NOMO-1 treated with dmso at 0.1 percent for 144 hours (cell line): ENCODE measurements around the gene ZYX.
A peak's percentile ranks its signal among the peaks of the same experiment; 100 is the strongest.

Experiments
- DNase-seq: peaks from one replicate; lab custom pipeline; 2025; ENCODE audit not compliant: unreplicated experiment; lab: John Stamatoyannopoulos, UW

The ZYX gene

DNA sequence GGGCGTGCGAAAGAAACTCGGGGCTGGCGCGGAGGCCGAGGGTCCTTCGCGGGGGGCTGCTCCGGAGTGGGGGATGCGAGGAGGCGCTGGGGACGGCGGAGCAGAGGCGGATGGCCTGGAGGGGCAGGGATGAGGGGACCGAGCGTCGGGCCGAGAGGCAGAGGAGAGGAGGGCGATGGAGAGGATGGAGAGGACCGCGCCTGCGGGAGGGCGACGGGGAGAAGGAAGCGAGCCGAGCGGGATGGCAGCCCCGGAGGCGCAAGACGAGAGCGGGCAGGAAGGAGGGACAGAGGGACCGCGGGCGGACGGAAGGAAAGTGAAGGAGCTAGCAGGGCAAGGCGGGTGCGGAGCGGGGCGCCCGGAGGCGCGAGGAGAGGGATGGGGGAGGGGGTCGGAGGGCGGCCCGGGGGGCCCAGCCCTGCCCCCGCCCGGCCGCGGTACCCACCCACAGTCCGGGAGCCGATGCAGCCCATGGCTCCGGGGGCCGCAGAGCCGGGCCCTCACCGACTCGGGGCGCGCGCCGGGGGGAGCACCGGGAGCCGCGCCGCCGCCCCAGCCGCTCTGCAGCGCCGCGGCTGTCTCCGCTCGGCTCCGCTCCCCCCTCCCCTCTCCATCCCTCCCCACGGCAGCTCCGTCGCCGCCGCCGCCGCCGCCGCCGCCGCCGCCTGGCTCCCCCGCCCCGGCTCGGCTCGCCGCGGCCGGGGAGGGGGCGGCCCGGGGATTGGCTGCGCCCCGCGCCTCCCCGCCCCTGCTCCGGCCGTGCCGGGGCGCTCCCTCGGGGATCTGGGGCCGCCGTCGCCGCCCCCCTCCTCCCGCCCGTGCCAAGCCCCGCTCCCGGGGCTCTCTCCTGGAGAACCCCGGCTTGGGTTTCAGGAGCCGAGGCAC is 18.8 kb upstream of the ZYX start, which contains the start of gene FAM131B:
Gene FAM131B, minus strand, starts transcription at position 583 of the 885 bp plus-strand sequence. Its CDS starts 110 bp downstream, at position 473.
- no peak for DNase-seq

DNA sequence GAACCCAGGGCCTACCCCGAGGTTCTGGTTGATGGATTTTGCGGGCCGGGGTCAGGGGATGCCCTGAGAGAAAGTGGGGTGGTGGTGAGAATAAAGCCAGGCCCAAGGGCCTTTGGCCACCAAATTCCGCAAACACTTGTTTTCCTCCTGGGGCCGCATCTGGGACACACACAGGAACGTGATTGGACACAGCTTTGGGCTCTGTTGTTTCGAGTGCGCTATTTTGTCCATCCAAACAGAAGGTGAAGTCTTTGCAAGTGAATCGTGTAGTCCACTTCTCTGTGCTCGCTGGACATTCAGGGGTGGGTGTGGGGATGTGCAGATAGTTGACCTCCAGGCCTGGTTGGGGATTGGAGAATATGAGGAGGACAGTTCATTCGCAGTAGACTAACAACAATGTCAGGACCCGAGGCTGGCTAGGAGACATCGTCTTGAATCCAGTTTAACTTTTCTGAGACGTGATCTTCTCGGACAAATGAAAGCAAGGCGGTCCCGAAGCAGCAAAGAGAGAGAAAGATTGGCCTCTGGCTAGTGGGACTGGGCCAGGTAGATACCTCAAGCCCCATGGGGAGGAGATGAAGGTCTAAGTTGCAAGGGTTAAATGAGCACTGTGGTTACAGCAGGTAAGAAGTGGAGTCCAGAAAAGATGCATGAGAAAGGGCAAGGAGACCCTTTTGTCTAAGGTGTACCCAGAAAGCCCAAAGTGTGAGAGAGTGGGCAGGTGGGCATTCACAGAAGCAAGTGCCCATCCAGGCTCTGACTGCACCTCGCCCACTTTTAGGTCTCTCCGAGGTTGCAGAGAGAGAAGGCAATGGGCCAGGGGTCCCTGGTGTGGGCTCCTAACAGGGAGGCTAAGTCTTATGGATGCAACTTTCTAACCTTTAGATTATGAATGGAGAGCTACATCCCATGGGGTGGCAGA is 17.9 kb upstream of the ZYX start:
- DNase-seq, result no peak

DNA sequence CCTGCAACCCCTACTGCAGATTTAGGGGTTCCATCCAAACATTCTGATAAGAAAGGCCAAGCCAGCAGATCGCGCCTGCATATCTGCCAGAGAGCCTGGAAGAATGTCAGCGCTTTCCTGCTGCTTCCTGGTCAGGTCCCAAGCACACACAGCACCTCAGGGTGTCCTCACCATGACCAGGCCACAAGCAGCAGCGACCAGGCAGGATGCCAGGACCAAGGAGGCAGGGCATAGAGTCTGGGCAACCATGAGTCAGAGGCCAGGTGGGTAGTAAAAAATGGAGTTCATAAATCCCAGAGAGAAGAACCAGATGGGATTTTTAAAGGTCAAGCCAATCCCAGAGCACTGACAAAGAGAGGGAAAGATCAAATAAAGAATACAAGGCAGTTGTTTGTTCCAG is 13.2 kb upstream of the ZYX start:
- no peak for DNase-seq

DNA sequence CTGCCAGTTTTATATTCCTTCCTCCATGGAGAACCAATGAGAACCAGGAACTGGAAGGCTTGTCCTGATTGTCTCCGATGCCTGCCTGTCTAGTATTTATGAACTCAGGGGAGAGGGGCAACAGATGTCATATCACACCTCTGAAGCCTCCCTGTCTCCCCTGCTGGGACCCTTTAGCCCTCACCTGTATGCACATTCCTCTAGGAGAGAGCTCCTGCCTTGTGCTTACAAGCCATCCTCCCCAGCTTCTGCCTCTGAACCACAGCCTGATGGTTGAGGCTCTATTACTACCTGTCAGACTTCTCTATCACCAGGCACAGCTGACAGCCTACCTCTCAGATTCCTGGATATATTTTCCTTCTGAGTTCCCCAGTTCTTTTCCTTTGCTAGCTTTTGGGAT is 12.8 kb upstream of the ZYX start:
- DNase-seq, result no peak

DNA sequence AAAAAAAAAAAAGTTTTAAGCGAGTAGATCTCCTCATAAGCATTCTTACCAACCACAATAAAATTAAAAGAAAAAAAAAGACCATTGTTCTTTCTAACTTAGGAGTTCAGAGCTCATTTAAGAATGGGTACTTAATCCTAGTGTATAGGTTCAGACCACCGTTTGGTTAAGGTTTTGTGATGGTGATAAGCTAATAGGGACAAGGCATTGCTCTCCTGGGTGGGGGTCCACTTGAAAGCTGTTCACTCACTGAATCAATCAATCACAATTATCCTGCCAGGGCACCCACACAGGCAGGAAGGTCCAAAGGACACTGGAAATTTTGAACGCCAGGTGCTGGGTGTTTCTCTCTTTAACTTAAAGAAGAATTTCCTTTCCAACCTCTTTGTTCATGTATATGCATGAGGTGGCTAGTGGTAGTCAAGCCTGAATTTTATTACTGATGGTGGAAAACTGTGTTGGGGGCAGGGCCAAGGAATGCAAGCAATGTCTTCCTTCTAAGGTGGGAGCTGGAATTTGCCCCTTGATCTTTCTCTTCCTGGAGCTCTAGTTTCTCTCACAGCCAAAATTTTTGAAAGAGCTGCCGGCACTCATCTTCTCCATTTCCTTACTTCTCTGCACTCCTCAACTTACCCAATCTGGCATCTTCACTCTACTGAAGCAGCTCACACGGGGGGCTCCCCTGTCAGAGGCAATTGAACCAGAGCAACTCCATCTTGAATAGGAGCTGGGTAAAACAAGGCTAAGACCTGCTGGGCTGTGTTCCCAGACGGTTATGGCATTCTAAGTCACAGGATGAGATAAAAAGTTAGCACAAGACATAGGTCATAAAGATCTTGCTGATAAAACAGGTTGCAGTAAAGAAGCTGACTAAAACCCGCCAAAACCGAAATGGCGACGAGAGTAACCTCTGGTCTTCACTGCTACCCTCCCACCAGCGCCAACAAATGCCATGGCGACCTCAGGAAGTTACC is 11.2 kb upstream of the ZYX start:
- DNase-seq, result no peak

DNA sequence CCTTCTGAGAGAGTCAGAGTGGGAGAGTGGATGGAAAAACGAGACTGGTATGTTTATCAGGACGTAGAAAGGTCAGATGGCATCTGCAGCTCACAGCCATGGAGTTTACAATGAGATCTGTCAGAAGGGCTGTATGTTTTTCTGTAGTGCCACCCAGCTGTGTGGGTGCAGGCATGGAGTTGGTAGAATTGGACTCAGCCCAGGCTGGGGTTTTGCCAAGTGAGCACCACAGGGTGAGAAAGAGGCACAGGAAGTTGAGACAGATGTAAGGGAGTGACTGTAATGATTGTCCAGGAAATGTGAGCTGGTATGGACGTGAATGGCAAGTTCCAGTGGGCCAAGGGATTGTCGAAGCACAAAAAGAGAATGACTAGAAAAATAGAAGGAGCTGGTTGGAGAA is 9.1 kb upstream of the ZYX start:
- no peak for DNase-seq

DNA sequence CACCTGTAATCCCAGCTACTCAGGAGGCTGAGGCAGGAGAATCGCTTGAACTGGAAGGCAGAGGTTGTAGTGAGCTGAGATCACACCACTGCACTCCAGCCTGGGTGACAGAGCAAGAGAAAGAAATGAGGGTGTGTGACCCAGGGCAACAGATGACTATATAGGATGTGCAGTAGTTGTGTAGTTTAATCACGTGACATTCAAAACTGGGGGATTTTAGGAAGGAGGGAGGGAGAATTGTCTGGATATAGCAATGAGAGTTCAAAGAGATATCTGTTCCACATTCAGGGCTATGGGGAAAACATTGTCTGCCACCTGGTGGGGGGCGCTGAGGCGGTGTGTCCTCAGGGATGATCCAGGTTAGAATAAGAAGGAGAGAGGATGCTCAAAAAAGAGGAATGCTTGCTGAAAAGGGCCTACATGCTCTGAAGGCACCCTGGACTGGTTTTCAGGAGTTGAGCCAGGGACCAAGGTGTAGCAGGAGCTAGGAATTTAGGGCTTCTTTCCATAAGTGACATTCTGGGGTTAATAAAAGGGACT is 7.8 kb upstream of the ZYX start:
- DNase-seq, result no peak

DNA sequence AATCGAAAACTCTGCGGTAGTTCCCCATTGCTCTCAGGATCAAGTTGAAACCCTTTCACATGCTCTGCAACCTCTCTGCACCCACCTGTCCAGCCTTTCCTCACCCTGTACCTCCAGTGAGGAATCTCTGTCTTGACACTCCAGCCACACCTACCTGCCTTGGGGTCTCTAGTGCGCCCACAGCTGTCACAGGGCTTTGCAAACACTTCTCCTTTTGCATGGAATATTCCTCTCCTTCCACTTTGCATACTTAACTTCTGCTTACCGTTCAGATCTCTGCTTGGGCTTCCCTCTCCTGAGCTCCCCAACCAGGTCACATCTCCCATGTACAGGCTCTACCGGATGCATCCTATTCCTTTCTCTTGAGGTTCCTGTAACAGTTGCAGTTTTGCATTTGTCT is 6.6 kb upstream of the ZYX start:
- DNase-seq, result no peak

DNA sequence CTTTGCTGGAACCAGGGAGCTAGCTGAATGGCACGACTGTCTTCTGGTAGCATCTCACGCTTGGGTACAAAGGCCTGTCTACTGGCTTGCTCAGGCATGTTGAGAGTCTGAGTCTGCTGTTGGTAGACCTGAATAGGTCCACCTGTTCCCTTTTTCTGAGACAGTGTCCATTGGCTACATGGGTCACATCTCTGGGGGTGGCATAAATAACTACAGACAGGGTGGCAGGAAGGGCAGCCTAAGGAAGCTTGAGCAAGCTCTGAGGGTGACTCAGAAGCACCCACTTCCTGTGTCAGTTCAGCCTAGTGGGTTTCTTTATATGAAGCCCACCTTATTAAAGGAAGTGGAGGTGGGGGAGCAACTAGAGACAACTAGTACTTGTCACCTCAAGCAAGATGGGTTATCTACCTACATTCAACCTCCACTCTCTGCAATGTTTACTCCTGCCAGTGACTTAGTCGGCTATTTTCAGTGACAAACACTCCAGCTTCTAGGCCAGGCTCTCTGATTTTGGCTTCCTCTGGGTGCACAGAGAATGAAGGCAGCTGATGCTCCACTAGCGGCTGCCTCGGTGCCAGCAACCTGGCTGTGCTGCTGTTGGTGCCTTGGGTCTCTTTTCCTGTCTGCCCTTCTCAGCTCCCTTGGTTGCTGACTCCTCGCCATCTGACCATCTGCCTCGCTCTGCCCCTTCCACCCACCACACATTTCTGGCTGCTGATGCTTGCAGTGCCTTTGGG is 5.7 kb upstream of the ZYX start:
- DNase-seq, result peak; percentile 47

DNA sequence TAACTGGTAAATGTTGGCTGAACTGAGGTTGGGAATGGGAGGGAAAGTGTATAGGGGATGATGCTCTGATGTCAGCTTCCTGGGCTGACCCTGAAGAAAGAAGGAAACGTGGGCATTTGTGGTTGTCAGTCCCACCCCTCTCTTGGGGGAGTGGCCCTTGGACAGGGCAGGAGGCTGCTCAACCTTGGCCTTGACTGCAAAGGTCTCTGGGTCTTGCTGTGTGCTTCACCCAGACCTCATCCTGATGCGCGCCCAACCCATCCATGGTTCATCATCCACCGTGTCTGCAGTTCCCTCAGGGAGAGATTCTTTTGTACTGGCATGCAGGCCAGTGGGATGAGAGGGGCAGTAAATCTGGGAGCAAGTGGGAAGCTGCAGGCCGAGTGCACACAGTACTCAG is 4.7 kb upstream of the ZYX start:
- DNase-seq, result no peak

DNA sequence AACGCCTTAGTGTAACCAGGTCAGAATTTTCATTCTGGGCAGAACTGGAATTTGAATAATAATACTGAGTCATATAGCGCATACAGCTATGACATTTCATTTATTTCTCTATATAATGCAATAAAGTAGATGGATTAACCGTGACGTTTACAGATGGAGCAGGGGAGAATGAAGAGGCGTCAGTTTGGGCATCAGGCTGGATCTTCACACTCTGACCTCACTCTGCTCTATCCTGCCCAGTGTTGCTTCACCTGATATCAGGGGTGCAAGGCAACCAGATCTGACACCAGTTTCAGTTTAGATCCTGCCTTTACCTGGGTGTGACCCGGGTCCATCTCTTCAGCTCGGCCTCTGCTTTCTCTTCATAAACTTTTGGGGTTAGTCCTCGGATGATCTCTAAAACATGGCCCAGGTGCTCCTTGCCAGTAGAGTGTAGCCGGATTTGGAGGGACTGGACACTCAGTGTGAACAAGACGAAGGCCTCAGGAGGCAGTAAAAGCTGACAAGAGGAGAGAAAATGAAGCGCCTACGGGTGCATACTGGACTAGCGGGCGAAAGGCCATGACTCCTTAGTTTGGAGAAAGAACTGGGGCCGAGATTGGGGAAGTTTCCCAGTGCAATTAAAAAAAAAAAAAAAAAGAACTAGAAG is 1.4 kb upstream of the ZYX start:
- no peak for DNase-seq

DNA sequence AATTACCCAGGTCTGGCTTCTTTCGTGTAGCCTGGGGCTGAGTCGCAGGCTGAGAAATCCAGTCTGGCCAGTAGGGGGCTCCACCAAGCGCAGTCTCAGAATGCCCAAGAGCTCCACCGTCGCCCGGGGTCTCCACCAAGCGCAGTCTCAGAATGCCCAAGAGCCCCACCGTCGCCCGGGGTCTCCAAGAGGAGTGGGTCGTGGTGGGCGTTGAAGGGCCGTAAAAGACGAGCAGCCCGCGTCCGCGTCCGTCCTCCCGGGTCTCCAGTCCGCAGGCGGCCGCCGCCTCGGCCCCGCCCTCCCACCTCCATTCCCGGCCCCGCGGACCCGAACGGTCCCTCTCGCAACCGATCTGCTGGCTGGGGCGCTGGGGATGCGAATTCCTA is 892 bp upstream of the ZYX start:
- peak; percentile 51 for DNase-seq

DNA sequence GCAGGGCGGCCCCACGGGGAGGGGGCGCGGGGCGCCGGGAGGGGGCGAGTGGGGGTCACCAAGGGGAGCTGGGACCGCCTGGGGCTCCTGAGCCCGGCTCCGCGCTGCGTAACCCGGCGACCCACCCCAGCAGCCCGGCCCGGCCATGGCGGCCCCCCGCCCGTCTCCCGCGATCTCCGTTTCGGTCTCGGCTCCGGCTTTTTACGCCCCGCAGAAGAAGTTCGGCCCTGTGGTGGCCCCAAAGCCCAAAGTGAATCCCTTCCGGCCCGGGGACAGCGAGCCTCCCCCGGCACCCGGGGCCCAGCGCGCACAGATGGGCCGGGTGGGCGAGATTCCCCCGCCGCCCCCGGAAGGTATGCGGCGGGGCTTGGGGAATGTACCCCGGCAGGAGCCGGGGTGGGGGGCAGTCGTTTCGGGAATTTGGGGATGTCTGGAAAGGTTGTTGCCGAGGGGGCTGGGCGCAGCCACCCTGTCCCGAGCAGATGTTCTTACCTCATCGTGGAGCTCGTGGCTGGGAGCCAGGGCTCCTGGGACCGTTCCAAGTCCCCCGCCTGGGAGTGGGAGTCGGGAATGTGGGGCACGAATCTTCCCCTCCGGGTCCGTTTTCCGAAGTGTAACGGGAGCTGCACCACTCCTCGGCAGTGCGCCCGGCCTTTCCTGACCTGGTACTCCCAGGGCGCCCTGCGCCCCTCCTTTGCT is 431 bp downstream of the ZYX start:
- DNase-seq, result no peak

DNA sequence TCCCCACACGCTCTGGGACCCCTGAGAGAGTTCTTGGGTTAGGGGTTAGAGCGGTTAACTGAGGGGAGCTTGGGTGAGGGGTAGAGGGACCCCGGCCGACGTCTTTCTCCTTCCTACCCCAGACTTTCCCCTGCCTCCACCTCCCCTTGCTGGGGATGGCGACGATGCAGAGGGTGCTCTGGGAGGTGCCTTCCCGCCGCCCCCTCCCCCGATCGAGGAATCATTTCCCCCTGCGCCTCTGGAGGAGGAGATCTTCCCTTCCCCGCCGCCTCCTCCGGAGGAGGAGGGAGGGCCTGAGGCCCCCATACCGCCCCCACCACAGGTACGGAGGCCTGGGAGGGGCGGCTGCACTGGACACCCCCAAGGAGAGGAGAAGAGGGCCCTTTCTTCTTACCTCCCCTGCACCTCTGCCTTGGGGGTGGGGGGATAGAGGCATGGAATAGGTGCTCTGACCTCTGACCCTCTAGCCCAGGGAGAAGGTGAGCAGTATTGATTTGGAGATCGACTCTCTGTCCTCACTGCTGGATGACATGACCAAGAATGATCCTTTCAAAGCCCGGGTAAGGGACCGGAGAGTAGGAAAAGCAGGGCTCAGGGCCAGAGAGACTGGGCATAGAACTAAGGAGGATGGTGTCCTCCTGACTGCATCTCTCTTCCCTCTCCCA is 1.1 kb downstream of the ZYX start:
- no peak for DNase-seq

DNA sequence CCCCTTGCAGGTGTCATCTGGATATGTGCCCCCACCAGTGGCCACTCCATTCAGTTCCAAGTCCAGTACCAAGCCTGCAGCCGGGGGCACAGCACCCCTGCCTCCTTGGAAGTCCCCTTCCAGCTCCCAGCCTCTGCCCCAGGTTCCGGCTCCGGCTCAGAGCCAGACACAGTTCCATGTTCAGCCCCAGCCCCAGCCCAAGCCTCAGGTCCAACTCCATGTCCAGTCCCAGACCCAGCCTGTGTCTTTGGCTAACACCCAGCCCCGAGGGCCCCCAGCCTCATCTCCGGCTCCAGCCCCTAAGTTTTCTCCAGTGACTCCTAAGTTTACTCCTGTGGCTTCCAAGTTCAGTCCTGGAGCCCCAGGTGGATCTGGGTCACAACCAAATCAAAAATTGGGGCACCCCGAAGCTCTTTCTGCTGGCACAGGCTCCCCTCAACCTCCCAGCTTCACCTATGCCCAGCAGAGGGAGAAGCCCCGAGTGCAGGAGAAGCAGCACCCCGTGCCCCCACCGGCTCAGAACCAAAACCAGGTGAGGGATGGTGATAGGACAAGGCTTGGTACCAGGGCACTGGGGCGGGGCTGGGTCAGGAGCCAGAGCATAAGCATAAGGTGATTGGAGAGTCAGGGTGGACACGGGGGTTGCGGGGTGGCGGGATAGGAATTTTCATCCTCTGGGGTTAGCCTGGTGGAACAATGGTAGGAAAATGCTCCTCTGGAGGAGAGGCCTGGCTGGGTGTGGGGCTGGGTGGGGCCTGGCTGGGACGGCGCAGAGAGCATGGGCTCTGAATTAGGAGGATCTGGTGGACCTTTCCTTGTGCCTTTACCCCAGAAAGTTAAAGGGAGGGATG is 1.9 kb downstream of the ZYX start:
- DNase-seq, result no peak

DNA sequence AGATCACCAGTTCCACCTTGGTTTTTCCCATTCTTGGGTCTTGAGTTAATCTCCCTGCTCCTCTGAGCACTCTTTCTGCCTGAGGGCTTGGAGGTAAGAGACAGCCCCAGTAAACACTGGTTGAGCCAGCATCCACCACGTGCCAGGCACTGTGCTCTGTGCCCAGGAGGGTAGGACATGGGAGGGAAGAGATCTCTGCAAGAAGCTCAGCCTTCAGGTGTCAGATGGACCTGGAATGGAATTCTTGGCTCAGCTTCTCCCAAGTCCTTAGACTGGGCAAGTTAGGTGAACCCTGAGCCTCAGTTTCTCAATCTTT is 2.5 kb downstream of the ZYX start:
- DNase-seq, result no peak

DNA sequence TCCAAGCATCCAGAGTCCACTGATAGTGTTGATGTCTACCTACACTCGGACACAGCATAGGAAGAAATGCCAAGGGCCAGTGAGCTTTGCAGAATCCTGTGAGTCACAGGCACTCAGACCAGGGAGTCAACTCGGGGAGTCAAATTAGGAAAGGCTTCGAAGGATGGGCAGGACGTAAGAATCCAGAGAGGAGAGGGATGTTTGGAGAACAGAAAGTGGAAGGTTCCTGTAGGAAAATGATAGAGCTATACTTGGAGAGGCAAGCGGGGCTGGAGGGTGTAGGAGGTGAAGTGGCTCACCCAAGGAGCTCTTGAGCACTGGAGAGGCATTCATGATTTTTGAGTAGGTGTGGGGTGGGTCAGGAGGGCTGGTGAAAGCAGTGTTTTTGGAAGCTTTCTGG is 3.0 kb downstream of the ZYX start:
- no peak for DNase-seq
